Superior temporal gyrus (tissue), 1 donor: ENCODE measurements around the gene PRELID1.
"Not testable (repeated sequence)": the region's sequence is repeated elsewhere in the genome, so short reads cannot be mapped to it uniquely, and the experiment has no call there.

Experiments
- DNase-seq: peaks from one replicate; pipeline ENCODE4 v3.0.0-alpha.2; 2016; ENCODE audit errors: extremely low spot score

Gene PRELID1

DNA sequence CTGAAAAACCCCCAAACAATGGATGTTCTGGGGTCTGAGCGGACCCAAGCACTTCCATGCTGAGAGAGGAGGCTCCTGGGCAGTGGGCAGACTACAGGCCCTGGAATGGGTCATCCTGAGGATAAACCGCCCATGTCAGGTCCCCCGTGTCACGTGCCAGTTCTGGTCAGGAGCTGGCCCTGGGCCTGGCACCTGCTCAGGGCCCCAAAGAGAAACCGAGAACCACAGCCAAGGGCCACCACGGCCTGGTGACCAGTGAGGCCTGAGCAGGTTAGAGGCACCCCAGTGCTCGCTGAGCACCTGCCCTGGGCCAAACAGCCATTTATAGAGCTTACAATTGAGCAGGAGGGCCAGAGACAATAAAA, 32.1 kb downstream of the PRELID1 start:
- no peak for DNase-seq

DNA sequence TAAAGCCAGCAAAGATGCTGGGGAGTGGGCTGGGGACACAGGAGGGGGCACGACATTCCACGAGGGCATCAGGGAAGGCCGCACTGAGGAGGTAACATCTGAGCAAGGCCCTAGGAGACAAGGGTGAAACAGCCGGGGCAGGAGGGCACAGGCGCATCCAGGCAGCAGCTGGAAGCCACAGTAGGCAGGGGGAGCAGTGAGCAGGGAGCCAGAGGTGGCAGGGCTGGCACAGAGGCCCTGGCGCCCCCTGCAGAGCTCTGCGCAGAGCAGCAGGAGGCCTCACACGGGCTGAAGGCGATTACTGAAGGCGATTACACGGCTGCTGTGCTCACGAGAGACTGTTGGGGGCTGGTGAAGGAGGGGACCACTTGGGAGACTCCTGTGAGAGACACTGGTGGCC, 32.5 kb downstream of the PRELID1 start:
- DNase-seq, result no peak

DNA sequence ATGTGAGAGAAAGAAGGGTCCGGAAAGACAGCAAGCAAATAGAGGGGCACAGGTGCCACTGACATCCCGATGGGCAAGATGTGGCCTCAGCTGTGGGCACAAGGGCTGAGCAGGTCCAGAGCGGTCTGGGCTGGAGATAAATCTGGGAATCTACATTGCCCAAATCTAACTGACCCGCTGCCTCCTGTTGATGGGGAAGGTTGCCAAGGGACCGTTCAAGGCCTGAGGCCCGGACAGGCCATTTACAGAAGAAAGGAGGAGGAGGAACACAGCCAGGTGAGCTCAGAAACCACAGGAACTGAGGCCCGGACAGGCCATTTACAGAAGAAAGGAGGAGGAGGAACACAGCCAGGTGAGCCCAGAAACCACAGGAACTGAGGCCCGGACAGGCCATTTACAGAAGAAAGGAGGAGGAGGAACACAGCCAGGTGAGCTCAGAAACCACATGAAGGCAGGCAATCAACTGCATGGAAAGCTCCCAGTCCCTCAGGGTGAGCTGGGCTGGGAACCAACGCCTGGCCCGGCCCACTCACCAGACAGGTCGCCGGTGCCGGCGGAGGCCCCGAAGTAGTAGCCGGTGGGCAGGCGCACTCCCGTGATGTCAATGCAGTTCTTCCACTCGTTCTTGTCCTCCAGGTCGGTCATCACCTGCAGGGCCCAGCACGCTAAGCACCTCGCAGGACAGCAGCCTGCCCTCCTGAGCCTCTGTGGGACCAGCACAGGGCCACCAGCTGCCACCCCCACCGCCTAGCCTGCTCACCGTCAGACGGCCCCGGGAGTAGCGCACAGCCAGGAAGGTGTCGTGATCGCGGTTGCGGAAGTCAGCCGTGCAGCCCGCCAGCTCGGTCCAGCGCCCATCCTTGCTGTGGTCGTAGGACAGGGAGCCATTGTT, 33.2 kb downstream of the PRELID1 start:
- no peak for DNase-seq

DNA sequence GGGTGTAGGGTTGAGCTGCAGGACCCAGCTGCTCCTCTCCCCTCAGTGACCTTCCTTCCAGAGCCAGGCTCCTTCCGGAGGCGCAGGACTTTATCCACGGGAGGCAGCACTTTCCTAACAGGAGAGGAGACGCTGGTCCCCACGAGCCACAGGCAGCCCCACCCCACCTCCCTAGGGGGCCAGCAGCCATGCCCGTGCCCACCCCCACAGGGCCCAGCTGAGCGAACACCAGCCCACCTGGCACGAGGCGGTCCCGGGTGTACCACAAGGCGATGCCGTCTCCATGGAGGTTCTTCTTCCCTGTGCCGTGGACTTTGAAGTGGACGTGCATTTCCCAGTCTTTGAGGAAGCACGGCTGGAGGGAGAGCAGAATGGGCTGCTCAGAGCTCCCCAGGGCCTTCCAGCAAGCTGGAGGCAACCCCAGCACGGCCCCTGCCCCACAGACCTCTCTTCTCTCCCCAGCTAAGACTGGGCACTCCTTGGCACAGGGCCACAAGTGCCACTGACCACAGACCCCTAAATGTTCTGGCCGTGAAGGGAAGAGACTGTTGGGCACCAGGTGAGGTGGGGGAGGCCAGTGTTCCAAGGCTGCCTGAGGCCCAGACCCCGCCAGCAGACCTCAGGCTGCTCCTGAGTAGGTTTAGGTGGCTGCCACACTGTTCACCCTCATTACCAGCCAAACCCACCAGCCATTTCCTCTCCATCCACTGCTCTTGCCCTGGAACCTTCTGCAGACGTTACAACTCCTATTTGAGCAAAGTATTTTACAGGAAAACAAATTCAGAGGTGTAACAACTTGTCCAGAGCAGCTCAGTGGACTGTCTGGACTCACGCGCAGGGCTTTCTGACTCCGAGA, 34.9 kb downstream of the PRELID1 start:
- DNase-seq, result no peak

DNA sequence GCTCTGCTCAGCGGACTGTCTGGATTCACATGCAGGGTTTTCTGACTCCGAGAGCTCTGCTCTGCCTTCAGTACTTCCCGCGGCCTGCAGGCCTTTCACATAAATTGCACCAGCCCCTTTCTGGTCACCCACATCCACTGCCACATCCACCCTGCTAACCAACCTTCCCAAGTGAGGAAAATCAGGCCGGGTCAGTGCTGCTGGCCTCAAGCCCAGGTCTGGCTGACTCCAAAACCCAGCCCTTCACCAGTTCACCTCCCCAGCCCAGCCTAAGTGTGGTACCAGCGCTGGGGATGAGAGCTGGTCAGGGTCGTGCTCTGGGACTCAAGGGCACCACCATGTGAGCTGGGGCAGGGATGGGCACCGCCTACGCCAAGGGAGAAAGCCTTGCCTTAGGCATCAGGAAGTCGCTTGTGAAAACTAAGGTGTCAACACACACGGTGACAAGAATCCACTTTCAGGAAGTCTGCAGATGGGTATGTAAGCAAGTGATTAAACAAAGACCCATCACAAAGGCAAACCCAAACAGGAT, 35.6 kb downstream of the PRELID1 start:
- no peak for DNase-seq

DNA sequence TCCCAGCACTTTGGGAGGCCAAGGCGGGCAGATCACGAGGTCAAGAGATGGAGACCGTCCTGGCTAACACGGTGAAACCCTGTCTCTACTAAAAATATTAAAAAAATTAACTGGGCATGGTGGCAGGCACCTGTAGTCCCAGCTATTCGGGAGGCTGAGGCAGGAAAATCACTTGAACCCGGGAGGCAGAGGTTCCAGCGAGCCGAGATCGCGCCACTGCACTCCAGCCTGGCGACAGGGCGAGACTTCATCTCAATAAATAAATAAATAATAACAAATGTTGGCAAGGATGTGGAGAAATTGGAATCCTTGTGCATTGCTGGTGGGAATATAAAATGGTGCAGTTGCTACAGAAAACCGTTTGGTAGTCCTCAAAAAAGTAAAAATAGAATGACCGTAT, 39.4 kb downstream of the PRELID1 start:
- DNase-seq, result not testable (repeated sequence)

DNA sequence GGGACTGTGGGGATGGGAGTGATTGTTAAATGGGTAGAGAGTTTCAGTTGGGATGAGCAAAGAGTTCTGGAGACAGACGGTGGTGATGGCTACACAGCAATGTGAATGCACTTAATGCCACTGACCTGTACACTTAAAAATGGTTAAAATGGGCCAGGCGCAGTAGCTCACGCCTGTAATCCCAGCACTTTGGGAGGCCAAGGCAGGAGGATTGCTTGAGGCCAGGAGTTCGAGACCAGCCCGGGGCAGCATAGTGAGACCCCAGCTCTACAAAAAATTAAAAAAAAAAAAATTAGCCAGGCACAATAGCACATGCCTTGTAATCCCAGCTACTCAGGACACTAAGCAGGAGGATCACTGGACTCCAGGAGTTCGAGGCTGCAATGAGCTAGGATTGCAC, 40.2 kb downstream of the PRELID1 start:
- no peak for DNase-seq

DNA sequence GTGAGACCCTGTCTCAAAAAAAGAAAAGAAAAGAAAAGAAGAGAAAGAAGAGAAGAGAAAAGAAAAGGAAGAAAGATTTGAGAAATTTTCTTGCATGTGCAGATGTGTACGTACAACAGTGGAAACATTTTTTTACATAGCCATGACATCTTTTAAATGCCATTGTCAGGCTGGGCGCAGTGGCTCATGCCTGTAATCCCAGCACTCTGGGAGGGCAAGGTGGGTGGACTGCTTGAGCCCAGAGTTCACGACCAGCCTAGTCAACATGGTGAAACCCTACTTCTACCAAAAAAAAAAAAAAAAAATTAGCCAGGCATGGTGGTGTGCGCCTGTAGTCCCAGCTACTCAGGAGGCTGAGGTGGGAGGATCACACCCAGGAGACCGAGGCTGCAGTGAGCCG, 41.3 kb downstream of the PRELID1 start:
- DNase-seq, result no peak

DNA sequence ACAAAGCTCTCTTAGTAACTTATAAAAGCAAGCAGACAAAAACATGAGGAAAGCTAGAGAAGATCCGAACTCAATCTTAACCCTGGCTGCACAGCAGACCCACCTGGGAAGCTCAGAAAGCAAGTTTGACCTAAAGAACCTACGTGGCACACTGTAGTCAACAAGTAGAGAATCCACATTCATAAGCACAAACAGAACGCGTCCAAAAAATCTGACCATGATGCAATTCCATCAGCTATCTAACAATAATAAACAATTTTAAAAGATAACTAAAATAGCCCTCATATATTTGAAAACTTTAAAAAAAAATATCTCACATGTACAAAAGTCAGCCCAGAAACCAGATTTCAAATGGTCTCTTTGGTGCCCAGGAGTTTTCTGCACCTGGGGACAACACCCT, 43.2 kb downstream of the PRELID1 start:
- no peak for DNase-seq

DNA sequence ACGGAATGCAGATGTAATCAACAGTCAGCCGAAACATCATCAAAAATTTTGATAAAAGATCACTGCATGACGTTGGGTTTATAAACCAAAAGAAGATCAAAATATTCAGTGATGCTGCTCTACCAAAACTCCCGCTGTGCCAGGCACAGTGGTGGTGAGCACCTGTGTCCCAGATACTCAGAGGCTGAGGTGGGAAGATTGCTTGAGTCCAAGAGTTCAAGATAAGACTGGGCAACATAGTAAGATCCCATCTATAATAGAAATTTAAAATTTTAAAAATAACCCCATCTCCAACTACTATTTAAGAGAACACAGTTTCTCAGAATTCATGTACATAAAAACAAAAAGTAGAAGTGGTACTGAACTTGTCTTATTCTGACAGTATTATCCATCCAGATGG, 44.1 kb downstream of the PRELID1 start:
- DNase-seq, result no peak

DNA sequence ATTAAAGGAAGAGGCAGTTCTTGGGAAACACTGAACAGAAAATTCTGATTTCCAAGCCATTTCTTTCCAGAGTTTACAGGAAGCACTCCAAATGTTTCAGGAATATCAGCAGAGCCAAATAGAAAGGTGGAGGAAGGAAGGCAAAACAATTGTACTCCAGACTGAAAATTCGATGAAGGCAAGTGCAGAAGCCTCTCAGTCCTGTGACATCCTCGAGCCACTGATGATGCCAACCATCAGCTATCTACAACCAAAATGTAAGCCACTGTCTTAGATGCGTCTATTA, 45.7 kb downstream of the PRELID1 start:
- no peak for DNase-seq

DNA sequence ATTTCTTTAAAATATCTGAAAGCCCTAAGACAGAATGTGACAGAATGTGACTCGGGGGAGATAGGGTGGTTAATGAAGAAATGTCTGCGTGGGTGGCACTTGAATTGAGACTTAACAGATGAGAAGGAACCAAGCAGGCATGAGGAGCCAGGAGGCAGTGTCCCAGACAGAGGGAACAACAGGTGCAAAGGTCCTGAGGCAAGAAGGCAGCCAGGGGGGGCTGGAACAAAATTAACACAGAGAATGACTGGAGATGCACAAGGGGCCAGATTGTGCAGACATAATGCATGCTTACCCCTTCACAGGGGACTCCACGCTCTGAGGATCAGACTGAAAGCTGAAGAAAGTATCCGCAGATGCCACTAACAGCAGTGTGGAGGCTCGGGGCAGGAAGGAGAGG, 46.2 kb downstream of the PRELID1 start:
- DNase-seq, result no peak

DNA sequence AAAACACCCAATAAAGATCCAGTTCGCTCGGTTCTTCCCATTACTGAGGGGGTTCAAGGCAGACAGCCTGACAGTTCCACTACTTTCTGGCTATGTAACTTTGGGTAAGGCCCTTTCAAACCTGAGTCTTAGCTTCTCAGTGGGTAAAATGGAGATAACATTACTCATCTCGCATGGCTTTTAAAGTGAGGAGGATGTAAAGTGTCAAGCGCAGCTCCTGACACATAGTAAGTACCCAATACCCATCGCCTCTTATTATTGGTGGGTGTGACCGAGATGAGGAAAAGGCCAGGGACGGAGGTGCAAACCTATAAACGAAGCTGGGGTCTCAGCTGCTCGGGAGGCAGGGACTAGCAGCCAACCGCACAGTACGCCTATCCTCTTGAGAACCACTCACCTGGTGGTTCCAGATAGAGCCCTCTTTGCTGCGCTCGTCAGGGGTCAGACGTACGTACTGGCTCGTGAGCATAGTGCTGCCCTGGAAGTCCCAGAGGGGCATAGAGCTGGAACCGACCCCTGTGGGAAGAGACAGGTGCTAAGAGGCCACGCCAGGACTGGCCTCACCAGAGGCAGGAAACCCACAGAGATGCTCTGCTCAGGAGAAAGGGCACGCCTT, 47.3 kb downstream of the PRELID1 start:
- no peak for DNase-seq

DNA sequence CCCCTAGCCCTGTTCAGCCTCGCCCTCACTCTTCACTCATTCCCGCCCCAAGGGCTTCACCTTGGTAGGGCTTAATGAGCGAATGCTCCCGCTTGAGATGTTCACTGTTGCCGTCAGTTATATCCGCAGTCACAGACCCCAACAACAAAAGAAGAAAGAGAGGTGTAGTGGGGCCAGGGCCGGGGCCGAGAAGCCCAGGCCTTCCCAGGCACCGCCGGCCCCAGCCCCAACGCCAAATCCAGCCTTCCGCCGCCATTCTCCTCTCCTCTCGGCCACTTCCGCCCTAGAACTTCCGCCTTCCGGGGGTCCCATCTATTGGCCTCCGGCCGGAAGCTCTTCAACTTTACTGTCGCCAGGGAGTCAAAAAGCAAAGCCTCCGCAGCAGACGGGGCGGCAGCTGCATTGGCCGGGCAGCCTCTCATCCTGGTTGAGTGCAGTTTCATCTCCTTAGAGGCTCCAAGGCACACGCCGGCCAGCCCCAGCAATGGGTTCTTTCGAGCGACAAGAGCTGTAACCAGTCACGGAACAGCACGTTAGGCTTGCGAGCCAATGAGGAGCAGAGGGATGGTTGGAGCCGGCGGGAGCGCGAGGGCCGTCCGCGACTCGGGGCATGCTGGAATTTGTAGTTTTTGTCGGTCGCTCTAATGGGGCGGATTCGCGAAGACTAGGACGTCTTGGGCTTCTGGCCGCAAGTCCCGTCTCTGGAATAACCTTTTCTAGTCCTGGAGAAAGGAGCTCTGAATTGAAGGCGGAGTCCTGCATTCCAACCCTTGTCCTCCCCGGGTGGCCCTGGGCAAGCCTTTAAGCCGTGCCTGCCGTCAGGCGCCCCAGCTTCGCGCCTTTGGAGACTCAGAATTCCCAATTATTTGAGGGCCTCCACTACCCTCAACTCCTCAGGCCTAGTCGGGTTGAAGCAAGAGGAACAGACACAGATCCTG, 48.1 kb downstream of the PRELID1 start, which contains the start of gene LMAN2:
LMAN2 (minus strand) TSS at position 277 of the 938 bp plus-strand sequence; CDS start at position 256, 21 bp downstream.
- DNase-seq, result peak; percentile 99

DNA sequence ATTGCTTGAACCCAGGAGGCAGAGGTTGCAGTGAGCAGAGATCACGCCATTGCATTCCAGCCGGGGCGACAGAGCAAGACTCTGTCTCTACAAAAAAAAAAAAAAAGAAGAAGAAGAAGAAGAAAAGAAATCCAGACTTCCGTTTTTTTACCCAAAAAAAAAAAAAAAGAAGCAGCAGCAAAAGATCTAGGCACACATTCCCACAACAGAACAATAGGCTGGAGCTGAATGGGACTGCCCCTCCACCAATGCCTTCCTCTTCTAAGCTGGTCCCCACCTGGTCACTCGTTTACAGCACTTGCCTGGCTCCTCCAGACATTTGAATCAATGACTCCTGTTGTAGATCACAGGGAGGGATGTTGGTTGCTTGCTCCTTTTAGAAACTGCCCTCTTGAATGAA, 49.5 kb downstream of the PRELID1 start:
- no peak for DNase-seq

DNA sequence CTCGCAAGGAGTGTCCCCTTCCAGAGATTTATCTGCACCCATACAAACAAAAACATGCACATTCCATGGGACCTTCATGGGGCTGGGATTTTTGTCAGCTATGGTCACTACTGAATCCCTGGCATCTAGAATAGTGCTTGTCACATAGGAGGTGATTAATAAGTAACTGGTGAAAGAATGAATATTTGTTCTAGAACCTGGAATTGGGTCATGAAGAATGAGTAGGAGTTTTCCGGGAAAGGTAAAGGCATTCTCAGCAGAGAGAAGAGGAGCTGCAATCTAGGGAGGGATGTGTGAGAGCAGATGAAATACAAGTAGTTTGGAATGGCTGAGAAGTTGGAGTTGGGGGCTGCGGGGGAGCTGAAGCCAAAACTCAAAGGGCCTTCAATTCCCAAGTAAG, 50.7 kb downstream of the PRELID1 start:
- no peak for DNase-seq

DNA sequence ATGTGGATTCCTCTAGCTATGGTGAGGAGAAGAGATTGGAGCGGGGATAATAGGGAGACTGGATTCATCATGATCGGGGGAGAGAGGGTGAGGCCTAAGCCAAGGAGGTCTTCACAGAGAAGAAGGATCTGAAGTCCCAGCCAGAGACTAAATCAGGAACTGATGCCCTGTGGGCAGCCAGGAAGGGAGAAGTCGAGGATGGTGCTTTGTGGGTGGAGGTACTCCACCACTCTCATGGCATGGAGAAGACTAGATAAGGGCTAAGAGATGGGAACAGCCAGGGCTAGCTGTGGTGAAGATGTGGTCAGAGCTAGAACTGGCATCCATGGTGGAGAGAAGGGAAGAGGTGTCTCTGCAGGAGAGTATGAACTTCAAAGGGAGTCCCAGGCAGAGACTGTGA, 51.1 kb downstream of the PRELID1 start:
- no peak for DNase-seq

DNA sequence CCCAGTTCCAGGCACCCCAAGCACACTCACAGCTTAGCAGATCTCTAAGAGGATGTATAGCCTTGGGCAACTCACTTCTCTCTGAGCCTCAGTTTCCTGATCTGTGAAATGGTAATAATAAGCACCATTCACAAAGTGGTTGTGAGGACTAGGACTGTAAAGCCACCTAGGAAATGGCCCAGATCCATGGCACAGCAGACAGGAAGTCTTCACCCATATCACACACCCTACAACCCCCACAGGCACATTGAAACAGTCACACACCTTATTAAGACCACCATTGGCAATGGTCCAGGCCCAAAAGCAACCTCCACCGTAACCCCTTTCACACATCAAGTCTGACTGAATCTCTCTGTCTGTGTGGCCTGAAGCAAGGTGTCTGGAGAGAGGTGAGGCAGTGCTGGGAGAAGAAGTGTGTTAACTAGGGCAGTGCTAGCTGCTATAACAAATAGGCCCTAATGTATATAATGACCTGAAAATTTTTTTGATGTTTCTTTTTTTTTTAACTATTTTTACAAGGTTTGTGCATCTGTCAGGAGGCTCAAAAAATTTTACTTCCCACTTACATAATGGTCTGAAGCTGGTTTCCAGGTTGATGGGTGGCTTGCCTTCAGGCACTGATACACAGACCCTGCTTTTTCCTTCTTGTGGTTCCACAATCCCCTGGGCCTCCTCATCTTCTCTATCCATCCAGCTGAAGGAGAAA, 51.7 kb downstream of the PRELID1 start:
- DNase-seq, result no peak

DNA sequence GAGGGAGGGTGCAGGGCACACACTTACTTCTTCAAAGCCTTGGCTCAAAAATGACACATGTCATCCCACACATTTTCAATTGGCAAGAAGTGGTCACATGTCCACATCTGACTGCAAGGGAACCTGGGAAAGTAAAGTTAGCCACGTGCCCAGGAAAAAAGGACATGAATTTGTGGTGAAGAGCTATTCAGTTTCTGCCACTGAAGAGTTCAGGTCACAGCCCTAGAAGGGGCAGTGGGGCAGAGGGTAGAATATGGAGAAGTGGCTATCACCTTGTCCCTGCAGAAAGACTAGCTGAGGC, 52.2 kb downstream of the PRELID1 start:
- DNase-seq, result no peak
